H9 (cell line): ENCODE data around the gene TMEM17. TPM values are rescaled to one million over a fixed set of nuclear protein-coding genes. Genes with fewer than 3 reads are reported as not detected.

Experiments used
- DNase-seq: peaks from one replicate; pipeline ENCODE4 v3.0.0-alpha.2; 2017
- H2AFZ ChIP-seq: one replicate; pipeline ENCODE4 v1.6.1; 2013; ENCODE audit warnings: mild to moderate bottlenecking, low read length, control low read depth, moderate library complexity
- H2AK5ac ChIP-seq: 2 replicates; pipeline ENCODE4 v1.6.1; 2013; ENCODE audit warnings: low read length, control low read depth, mixed read lengths; ENCODE audit not compliant: insufficient read length
- H2BK120ac ChIP-seq: one replicate; pipeline ENCODE4 v1.6.1; 2013; ENCODE audit warnings: low read depth, mild to moderate bottlenecking, low read length, control low read depth, inconsistent platforms; ENCODE audit not compliant: poor library complexity, severe bottlenecking
- H2BK12ac ChIP-seq: 2 replicates; pipeline ENCODE4 v1.6.1; 2013; ENCODE audit warnings: low read length, control low read depth, mixed read lengths, low read depth; ENCODE audit not compliant: insufficient read length
- H2BK15ac ChIP-seq: 2 replicates; pipeline ENCODE4 v1.6.1; 2013; ENCODE audit warnings: low read depth, low read length, control low read depth
- H2BK20ac ChIP-seq: one replicate; pipeline ENCODE4 v1.6.1; 2013; ENCODE audit warnings: low read depth, mild to moderate bottlenecking, low read length, control low read depth, inconsistent platforms; ENCODE audit not compliant: poor library complexity, severe bottlenecking
- H2BK5ac ChIP-seq: 2 replicates; pipeline ENCODE4 v1.6.1; 2013; ENCODE audit warnings: low read length, control low read depth, mixed read lengths; ENCODE audit not compliant: insufficient read length
- H3K14ac ChIP-seq: 2 replicates; pipeline ENCODE4 v1.6.1; 2013; ENCODE audit warnings: low read length, control low read depth; ENCODE audit not compliant: insufficient read depth
- H3K18ac ChIP-seq: 2 replicates; pipeline ENCODE4 v1.6.1; 2013; ENCODE audit warnings: low read depth, mild to moderate bottlenecking, mixed read lengths, low read length, control low read depth; ENCODE audit not compliant: insufficient read length
- H3K23ac ChIP-seq: 2 replicates; pipeline ENCODE4 v1.6.1; 2013; ENCODE audit warnings: low read length, control low read depth, mixed read lengths, low read depth; ENCODE audit not compliant: insufficient read length
- H3K23me2 ChIP-seq: 2 replicates; pipeline ENCODE4 v1.6.1; 2013; ENCODE audit warnings: low read depth, mild to moderate bottlenecking, mixed read lengths, low read length, control low read depth; ENCODE audit not compliant: insufficient read length, poor library complexity, severe bottlenecking
- H3K27ac ChIP-seq: 2 replicates; pipeline ENCODE4 v1.5.1; 2013; ENCODE audit warnings: low read length, control low read depth, mixed read lengths, low read depth; ENCODE audit not compliant: insufficient read length
- H3K27me3 ChIP-seq: 2 replicates; pipeline ENCODE4 v1.6.1; 2013; ENCODE audit warnings: low read length, control low read depth, inconsistent platforms; ENCODE audit not compliant: insufficient read depth
- H3K4ac ChIP-seq: 2 replicates; pipeline ENCODE4 v1.6.1; 2013; ENCODE audit warnings: low read depth, mild to moderate bottlenecking, control low read depth, inconsistent platforms, low read length, moderate library complexity
- H3K4me1 ChIP-seq: 2 replicates; pipeline ENCODE4 v1.6.1; 2013; ENCODE audit warnings: low read length, control low read depth, inconsistent platforms; ENCODE audit not compliant: insufficient read depth
- H3K4me2 ChIP-seq: 2 replicates; pipeline ENCODE4 v1.6.1; 2013; ENCODE audit warnings: low read length, control low read depth, mixed read lengths; ENCODE audit not compliant: insufficient read length, insufficient read depth
- H3K56ac ChIP-seq: 2 replicates; pipeline ENCODE4 v1.6.1; 2013; ENCODE audit warnings: low read depth, mild to moderate bottlenecking, mixed read lengths, low read length, control low read depth; ENCODE audit not compliant: insufficient read length
- H3K79me1 ChIP-seq: 2 replicates; pipeline ENCODE4 v1.6.1; 2013; ENCODE audit warnings: low read depth, mild to moderate bottlenecking, moderate library complexity, low read length, control low read depth, inconsistent platforms; ENCODE audit not compliant: insufficient read depth, poor library complexity, severe bottlenecking
- H3K79me2 ChIP-seq: 2 replicates; pipeline ENCODE4 v1.6.1; 2013; ENCODE audit warnings: low read length, control low read depth, inconsistent platforms; ENCODE audit not compliant: insufficient read depth
- H3K9ac ChIP-seq: 2 replicates; pipeline ENCODE4 v1.6.1; 2013; ENCODE audit warnings: low read length, control low read depth, mixed read lengths; ENCODE audit not compliant: insufficient read length; ENCODE audit errors: extremely low read depth
- H3K9me3 ChIP-seq: one replicate; pipeline ENCODE4 v1.6.1; 2013; ENCODE audit warnings: low read depth, low read length, inconsistent platforms; ENCODE audit not compliant: control insufficient read depth
- H3T11ph ChIP-seq: one replicate; pipeline ENCODE4 v1.6.1; 2013; ENCODE audit warnings: mild to moderate bottlenecking, low read length, control low read depth, inconsistent platforms
- H4K20me1 ChIP-seq: one replicate; pipeline ENCODE4 v1.6.1; 2013; ENCODE audit not compliant: control insufficient read depth, insufficient read length, insufficient read depth
- H4K5ac ChIP-seq: 2 replicates; pipeline ENCODE4 v1.6.1; 2013; ENCODE audit warnings: low read depth, mild to moderate bottlenecking, mixed read lengths, low read length, control low read depth; ENCODE audit not compliant: insufficient read length
- H4K8ac ChIP-seq: replicated peaks from 2 replicates; pipeline ENCODE4 v1.6.1; 2013; ENCODE audit warnings: low read length, control low read depth, mixed read lengths, low read depth; ENCODE audit not compliant: insufficient read length
- H4K91ac ChIP-seq: 2 replicates; pipeline ENCODE4 v1.6.1; 2013; ENCODE audit warnings: low read depth, mild to moderate bottlenecking, moderate library complexity, mixed read lengths, low read length, control low read depth; ENCODE audit not compliant: insufficient read length
- H3K27ac Mint-ChIP-seq, 3 experiments: 2 replicates in 2 of 3; 3 replicates in 1 of 3; pipeline ENCODE4 v1.8.0; 2020 to 2021; ENCODE audit warnings: mixed read lengths in 3 of 3, mild to moderate bottlenecking in 1 of 3, moderate library complexity in 1 of 3
- H3K27me3 Mint-ChIP-seq: 2 replicates; pipeline ENCODE4 v1.8.0; 2021; ENCODE audit warnings: low read depth, mild to moderate bottlenecking, moderate library complexity, mixed read lengths
- H3K36me3 Mint-ChIP-seq, 3 experiments: 2 replicates in 2 of 3; 3 replicates in 1 of 3; pipeline ENCODE4 v1.8.0; 2020 to 2021; ENCODE audit warnings: low read depth in 3 of 3, mixed read lengths in 3 of 3; ENCODE audit not compliant: insufficient read depth in 1 of 3
- H3K4me1 Mint-ChIP-seq, 2 experiments: 2 replicates each; pipeline ENCODE4 v1.8.0; 2020; ENCODE audit warnings: mixed read lengths in 2 of 2
- H3K4me3 Mint-ChIP-seq, 2 experiments: 2 replicates in 1 of 2; 3 replicates in 1 of 2; pipeline ENCODE4 v1.8.0; 2020 to 2021; ENCODE audit warnings: mild to moderate bottlenecking in 2 of 2, mixed read lengths in 2 of 2, moderate library complexity in 1 of 2
- H3K9me3 Mint-ChIP-seq, 2 experiments: 2 replicates in 1 of 2; 3 replicates in 1 of 2; pipeline ENCODE4 v1.8.0; 2020; ENCODE audit warnings: mild to moderate bottlenecking in 2 of 2, mixed read lengths in 2 of 2, moderate library complexity in 1 of 2
- CTCF ChIP-seq: fragments of 200-600 bp; sonication (generic); conservative IDR thresholded peaks from 3 replicates; pipeline ENCODE4 v1.8.0; 2021; ENCODE audit warnings: antibody characterized with exemption, mild to moderate bottlenecking
- WGBS: extraction: QIAGEN DNeasy Blood & Tissue Kit; methylation state at CpG from one replicate; pipeline ENCODE4 v1.1.7; 2013; ENCODE audit warnings: missing lambda C conversion rate, low lambda C conversion rate, mixed read lengths; ENCODE audit not compliant: insufficient read length; ENCODE audit errors: extremely low coverage; 5-methylcytosine and 5-hydroxymethylcytosine counted together
- total RNA-seq: library from RNA; stranded (reverse); gene quantifications from 2 replicates; pipeline ENCODE4 v1.2.1, GENCODE V29; 2021

TMEM17 gene
- total RNA-seq, 1 experiment from 2014 or later: 1.3 TPM

GRCh38 chr2:62459106-62459505 is 46.9 kb downstream of the TMEM17 start:
- H3T11ph ChIP-seq: no peak overlapping the region
- no peak overlapping the region for H3K4ac ChIP-seq
- no peak overlapping the region for H2AK5ac ChIP-seq
- H2AFZ ChIP-seq: no peak overlapping the region
- H2BK12ac ChIP-seq: no peak overlapping the region
- peaks cover 28 to 33% of the 10 kb centered on the region in 2 experiments for H3K4me1 Mint-ChIP-seq
- no peak overlapping the region for H3K4me3 Mint-ChIP-seq
- H3K9ac ChIP-seq: no peak overlapping the region
- no peak overlapping the region for H3K23ac ChIP-seq
- no CpG with 5 or more reads among the region's 3 CpGs for WGBS
- no peak overlapping the region for H4K91ac ChIP-seq
- H3K9me3 Mint-ChIP-seq: no peaks in the 10 kb centered on the region
- peaks cover 2% of the 10 kb centered on the region; the same call in 1 of the 2 replicates for H3K4me1 ChIP-seq
- H2BK5ac ChIP-seq: no peak overlapping the region
- no peaks in the 10 kb centered on the region for H3K9me3 ChIP-seq
- H2BK15ac ChIP-seq: no peak overlapping the region
- no peak overlapping the region for H3K18ac ChIP-seq
- DNase-seq: no peak
- H3K23me2 ChIP-seq: peaks cover 4% of the 10 kb centered on the region
- peaks cover 22% of the 10 kb centered on the region for H3K27me3 Mint-ChIP-seq
- H3K27ac Mint-ChIP-seq: peak overlapping the region in 1 of 3 experiments; percentile 35; a peak in 1 of 7 replicates
- no peaks in the 10 kb centered on the region for H4K20me1 ChIP-seq
- H3K4me2 ChIP-seq: no peak overlapping the region
- no peak overlapping the region for H4K8ac ChIP-seq
- H2BK120ac ChIP-seq: no peak overlapping the region
- H3K56ac ChIP-seq: no peak overlapping the region
- no peak for TF ChIP-seq CTCF
- no peak overlapping the region for H3K27ac ChIP-seq
- no peaks in the 10 kb centered on the region for H3K79me1 ChIP-seq
- no peaks in the 10 kb centered on the region; a peak in 1 of 7 replicates for H3K36me3 Mint-ChIP-seq
- no peaks in the 10 kb centered on the region for H3K27me3 ChIP-seq
- H3K14ac ChIP-seq: no peak overlapping the region
- H4K5ac ChIP-seq: no peak overlapping the region
- H3K79me2 ChIP-seq: no peaks in the 10 kb centered on the region
- H2BK20ac ChIP-seq: no peak overlapping the region
